Measurements from ENCODE around the gene ZNF202. TPM values are rescaled to one million over a fixed set of nuclear protein-coding genes. Genes with fewer than 3 reads are reported as not detected.

Gene ZNF202
- total and polyA plus RNA-seq, 12 donors: 1.5 to 11.2 (median 6.8) TPM

DNA sequence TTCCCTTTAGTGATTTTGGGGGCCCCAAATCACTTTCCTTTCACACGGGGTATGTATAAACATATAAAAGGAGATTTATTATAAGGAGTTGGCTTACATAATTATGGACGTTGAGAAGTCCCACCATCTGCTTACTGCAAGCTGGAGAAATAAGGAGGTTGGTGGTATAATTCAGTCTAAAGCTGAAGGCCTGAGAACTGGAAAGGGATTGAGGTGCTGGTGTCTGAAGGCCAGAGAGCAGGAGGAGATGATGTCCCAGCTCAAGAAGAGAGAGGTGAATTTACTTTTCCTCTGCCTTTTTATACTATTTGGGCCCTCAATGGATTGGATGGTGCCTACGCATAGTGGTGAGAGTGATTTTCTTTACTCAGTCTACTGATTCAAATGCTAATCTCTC is 1.3 kb upstream of the ZNF202 start:
- no peak for DNase-seq
- TF ChIP-seq, protein P1, sequence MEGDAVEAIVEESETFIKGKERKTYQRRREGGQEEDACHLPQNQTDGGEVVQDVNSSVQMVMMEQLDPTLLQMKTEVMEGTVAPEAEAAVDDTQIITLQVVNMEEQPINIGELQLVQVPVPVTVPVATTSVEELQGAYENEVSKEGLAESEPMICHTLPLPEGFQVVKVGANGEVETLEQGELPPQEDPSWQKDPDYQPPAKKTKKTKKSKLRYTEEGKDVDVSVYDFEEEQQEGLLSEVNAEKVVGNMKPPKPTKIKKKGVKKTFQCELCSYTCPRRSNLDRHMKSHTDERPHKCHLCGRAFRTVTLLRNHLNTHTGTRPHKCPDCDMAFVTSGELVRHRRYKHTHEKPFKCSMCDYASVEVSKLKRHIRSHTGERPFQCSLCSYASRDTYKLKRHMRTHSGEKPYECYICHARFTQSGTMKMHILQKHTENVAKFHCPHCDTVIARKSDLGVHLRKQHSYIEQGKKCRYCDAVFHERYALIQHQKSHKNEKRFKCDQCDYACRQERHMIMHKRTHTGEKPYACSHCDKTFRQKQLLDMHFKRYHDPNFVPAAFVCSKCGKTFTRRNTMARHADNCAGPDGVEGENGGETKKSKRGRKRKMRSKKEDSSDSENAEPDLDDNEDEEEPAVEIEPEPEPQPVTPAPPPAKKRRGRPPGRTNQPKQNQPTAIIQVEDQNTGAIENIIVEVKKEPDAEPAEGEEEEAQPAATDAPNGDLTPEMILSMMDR (IDR thresholded peaks at IDR 0.05): no peak
- no peak for TF ChIP-seq POLR2A (IDR thresholded peaks at IDR 0.05)
- Histone ChIP-seq H3K9me3 (replicated peaks in 1 of 3) (no peaks in the 10 kb centered on the region), H3K4me3 (peak overlapping the region in 1 of 4 donors; percentile 88), H3K27me3 (no peaks in the 10 kb centered on the region), H3K36me3 (replicated peaks in 1 of 2) (no peaks in the 10 kb centered on the region), H3K27ac (no peak overlapping the region), H3K4me1 (replicated peaks in 1 of 2) (peaks cover 6 to 18% of the 10 kb centered on the region in 2 donors)
- intact Hi-C loops (cut with DNase I): no loop called here
- 54 to 61% (median 57%) methylated on average over 3 of the region's 3 CpGs for WGBS, 4 donors

DNA sequence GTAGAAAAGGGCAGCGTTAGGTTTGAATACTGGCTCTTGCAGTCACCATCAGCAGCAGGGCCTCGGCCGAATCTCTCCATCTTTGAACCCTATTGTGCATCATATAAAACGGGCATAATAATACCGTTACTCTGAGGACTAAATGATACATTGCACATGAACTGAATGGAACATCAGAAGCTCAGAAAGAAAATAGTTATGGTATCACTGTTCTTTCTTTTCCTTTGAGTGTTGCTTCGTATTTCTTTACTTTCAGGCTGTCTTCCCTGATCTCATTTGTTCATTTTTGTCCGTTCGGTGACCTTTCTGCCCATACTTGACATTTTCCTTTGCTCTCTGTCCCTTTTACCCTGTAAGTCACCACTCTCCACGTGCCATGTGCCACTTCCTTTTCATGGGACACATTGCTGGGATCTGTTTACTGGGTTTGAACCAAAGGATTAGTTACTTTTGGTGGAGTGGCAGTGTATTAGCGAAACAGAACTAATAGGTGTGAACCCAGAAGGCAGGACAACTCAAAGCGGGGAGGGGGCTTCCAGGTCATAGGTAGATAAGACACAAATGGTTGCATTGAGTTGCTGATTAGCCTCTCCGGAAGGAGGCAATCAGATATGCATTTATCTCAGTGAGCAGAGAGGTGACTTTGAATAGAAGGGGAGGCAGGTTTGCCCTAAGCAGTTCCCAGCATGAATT is 717 bp upstream of the ZNF202 start:
- WGBS, 4 donors: 22 to 25% (median 23%) methylated on average over 12 of the region's 12 CpGs
- intact Hi-C loops (cut with DNase I): no loop called here
- peak in 1 of 7 donors; percentile 22 for DNase-seq
- H3K36me3 ChIP-seq (replicated peaks in 1 of 2): no peaks in the 10 kb centered on the region
- TF ChIP-seq POLR2A (IDR thresholded peaks at IDR 0.05): no peak
- TF ChIP-seq, protein P1 (IDR thresholded peaks at IDR 0.05): no peak
- H3K27me3 ChIP-seq: no peaks in the 10 kb centered on the region
- no peak overlapping the region for H3K27ac ChIP-seq
- H3K9me3 ChIP-seq (replicated peaks in 1 of 3): no peaks in the 10 kb centered on the region
- H3K4me3 ChIP-seq: peak overlapping the region; percentile 52 to 100 (median 90)
- peaks cover 6 to 18% of the 10 kb centered on the region in 2 donors for H3K4me1 ChIP-seq (replicated peaks in 1 of 2)

DNA sequence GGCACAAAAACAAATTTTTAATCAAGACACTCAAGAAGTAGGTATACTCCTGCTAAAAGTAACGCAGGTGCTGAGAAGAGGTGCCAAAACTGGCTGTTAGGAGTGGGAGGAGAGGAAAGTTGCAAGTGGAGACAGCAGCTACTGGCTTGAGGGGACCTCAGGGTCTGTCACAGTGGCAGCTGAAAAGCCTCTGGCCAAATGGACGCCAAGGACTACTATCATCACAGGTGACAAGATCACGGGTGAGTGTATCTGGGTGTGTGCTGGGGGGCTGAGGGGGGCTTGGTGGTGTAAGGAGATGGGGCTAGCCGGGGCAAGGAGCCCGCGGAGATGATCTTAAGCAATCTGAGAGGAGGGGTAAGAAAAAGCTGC is 687 bp downstream of the ZNF202 start:
- Histone ChIP-seq H3K36me3 (replicated peaks in 1 of 2) (no peaks in the 10 kb centered on the region), H3K27me3 (no peaks in the 10 kb centered on the region), H3K27ac (peak overlapping the region in 1 of 5 donors; percentile 73), H3K9me3 (replicated peaks in 1 of 3) (no peaks in the 10 kb centered on the region), H3K4me3 (peak overlapping the region; percentile 52 to 100 (median 90)), H3K4me1 (replicated peaks in 1 of 2) (peaks cover 10 to 18% of the 10 kb centered on the region in 2 donors)
- intact Hi-C loops (cut with DNase I): no loop called here
- WGBS, 4 donors: 0 to 4% (median 2%) methylated on average over 6 of the region's 6 CpGs
- TF ChIP-seq, protein P1 (IDR thresholded peaks at IDR 0.05): no peak
- TF ChIP-seq POLR2A (IDR thresholded peaks at IDR 0.05): no peak
- peak in 3 of 7 donors; percentile 11 to 27 (median 18) for DNase-seq

DNA sequence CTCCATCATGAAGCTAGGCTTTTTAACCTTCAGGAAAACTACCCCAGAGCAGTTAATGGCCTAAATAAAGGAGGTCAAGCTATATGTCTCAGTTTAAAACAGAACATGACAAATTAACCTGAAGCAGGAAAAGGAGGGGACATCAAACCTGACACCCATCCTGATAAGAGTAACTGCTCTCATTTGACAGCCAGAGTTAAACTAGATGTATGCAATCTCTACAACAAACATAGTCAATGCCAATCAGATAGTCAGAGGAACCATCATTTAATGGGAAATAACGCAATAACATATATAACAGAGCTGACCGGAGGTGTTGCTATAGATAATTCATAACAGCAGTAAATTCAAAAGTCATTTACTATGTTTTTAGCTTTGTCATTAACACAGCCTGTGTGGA is 3.1 kb downstream of the ZNF202 start:
- peaks cover 10 to 18% of the 10 kb centered on the region in 2 donors for H3K4me1 ChIP-seq (replicated peaks in 1 of 2)
- DNase-seq: no peak
- TF ChIP-seq POLR2A (IDR thresholded peaks at IDR 0.05): no peak
- TF ChIP-seq, protein P1 (IDR thresholded peaks at IDR 0.05): no peak
- 0 to 98% (median 46%) methylated on average over 2 of the region's 2 CpGs for WGBS, 4 donors
- H3K27me3 ChIP-seq: no peaks in the 10 kb centered on the region
- H3K27ac ChIP-seq: no peak overlapping the region
- no peak overlapping the region for H3K4me3 ChIP-seq
- intact Hi-C loops (cut with DNase I): no loop called here
- no peaks in the 10 kb centered on the region for H3K9me3 ChIP-seq (replicated peaks in 1 of 3)
- no peaks in the 10 kb centered on the region for H3K36me3 ChIP-seq (replicated peaks in 1 of 2)
